H1 (cell line): Measurements from ENCODE around the gene NCOA5. TPM values are rescaled to one million over a fixed set of nuclear protein-coding genes. Genes with fewer than 3 reads are reported as not detected.
A peak's percentile ranks its signal among the peaks of the same experiment; 100 is the strongest.

ENCODE experiments used
- CTCF ChIA-PET: fragments of 300-600 bp; sonication (Branson Sonifier 250); formaldehyde crosslinking; loops from one replicate; lab custom pipeline; 2021; ENCODE audit not compliant: partially characterized antibody; lab: Charles Lee
- POLR2A ChIA-PET: fragments of 300-600 bp; sonication (Branson Sonifier 250); formaldehyde crosslinking; loops from one replicate; lab custom pipeline; 2021; ENCODE audit warnings: inconsistent platforms; ENCODE audit not compliant: partially characterized antibody; lab: Charles Lee
- DNase-seq, 2 experiments: peaks; one replicate each; pipeline versions ENCODE4 v3.0.0 to v3.0.0-alpha.2; 2010 to 2022; ENCODE audit warnings: low spot score in 2 of 2, low read depth in 1 of 2, mixed read lengths in 1 of 2
- FAIRE-seq: peaks from 2 replicates; lab custom pipeline; 2011; peaks lifted over from hg19 to GRCh38; lab: Jason Lieb, UNC
- H2AFZ ChIP-seq: 2 replicates; pipeline ENCODE4 v1.8.1; 2012; ENCODE audit warnings: low read length, inconsistent platforms
- H2AK5ac ChIP-seq: 2 replicates; pipeline ENCODE4 v1.6.1; 2013; ENCODE audit warnings: low read depth, low read length
- H2BK120ac ChIP-seq: replicated peaks from 2 replicates; pipeline ENCODE3; 2013; ENCODE audit warnings: low read depth, low read length, inconsistent platforms
- H2BK12ac ChIP-seq: 2 replicates; pipeline ENCODE4 v1.6.1; 2013; ENCODE audit warnings: low read depth, low read length
- H2BK15ac ChIP-seq: 2 replicates; pipeline ENCODE4 v1.6.1; 2013; ENCODE audit warnings: low read length
- H2BK20ac ChIP-seq: 2 replicates; pipeline ENCODE4 v1.6.1; 2013; ENCODE audit warnings: low read length
- H2BK5ac ChIP-seq: 2 replicates; pipeline ENCODE4 v1.6.1; 2013; ENCODE audit warnings: low read depth, low read length
- H3K14ac ChIP-seq: 2 replicates; pipeline ENCODE4 v1.6.1; 2013; ENCODE audit warnings: inconsistent platforms; ENCODE audit not compliant: insufficient read length
- H3K18ac ChIP-seq: 2 replicates; pipeline ENCODE4 v1.6.1; 2013; ENCODE audit warnings: low read length; ENCODE audit errors: extremely low read depth
- H3K23ac ChIP-seq: 2 replicates; pipeline ENCODE4 v1.6.1; 2013; ENCODE audit warnings: inconsistent platforms; ENCODE audit not compliant: insufficient read length
- H3K23me2 ChIP-seq: 2 replicates; pipeline ENCODE4 v1.6.1; 2013; ENCODE audit warnings: low read depth, low read length
- H3K27ac ChIP-seq: 2 replicates; pipeline ENCODE4 v1.6.1; 2011; ENCODE audit warnings: low read depth, low read length, inconsistent platforms
- H3K27me3 ChIP-seq, 4 experiments: replicated peaks in 1 of 4; 1 replicate in 1 of 4; 2 replicates in 3 of 4; pipeline versions ENCODE4 v1.6.1 to v1.8.1; 2011 to 2013; ENCODE audit warnings: low read length in 3 of 4, mild to moderate bottlenecking in 3 of 4, inconsistent platforms in 2 of 4, mixed read lengths in 2 of 4, moderate library complexity in 1 of 4; ENCODE audit not compliant: control insufficient read depth in 3 of 4, insufficient read depth in 3 of 4; ENCODE audit errors: extremely low read depth in 1 of 4
- H3K36me3 ChIP-seq, 4 experiments: 2 replicates each; pipeline versions ENCODE4 v1.6.1 to v1.8.1; 2011 to 2013; ENCODE audit warnings: mild to moderate bottlenecking in 4 of 4, low read length in 3 of 4, moderate library complexity in 2 of 4, control low read depth in 1 of 4, inconsistent platforms in 1 of 4; ENCODE audit not compliant: insufficient read depth in 4 of 4, control insufficient read depth in 2 of 4
- H3K4ac ChIP-seq: replicated peaks from 2 replicates; pipeline ENCODE3; 2013; ENCODE audit warnings: low read length, low read depth, mixed read lengths, inconsistent platforms; ENCODE audit not compliant: insufficient read length
- H3K4me1 ChIP-seq, 4 experiments: replicated peaks in 1 of 4; 1 replicate in 1 of 4; 2 replicates in 3 of 4; pipeline versions ENCODE4 v1.6.1 to v1.8.1; 2011 to 2013; ENCODE audit warnings: low read length in 3 of 4, inconsistent platforms in 2 of 4, mixed read lengths in 1 of 4; ENCODE audit not compliant: insufficient read depth in 4 of 4, control insufficient read depth in 3 of 4
- H3K4me2 ChIP-seq, 2 experiments: 2 replicates each; pipeline versions ENCODE4 v1.6.1 to v1.8.1; 2011 to 2013; ENCODE audit warnings: low read depth in 2 of 2, low read length in 2 of 2, control low read depth in 1 of 2, inconsistent platforms in 1 of 2, mild to moderate bottlenecking in 1 of 2; ENCODE audit not compliant: insufficient read depth in 1 of 2
- H3K4me3 ChIP-seq, 4 experiments: fragments of 200-600, 300-600 bp in 1 of 4; sonication (generic), shearing (Covaris generic), sonication (Bioruptor Twin) in 1 of 4; 2 replicates each; pipeline versions ENCODE4 v1.5.1 to v1.8.1; 2011 to 2016; ENCODE audit warnings: low read length in 4 of 4, low read depth in 3 of 4, control low read depth in 2 of 4, inconsistent platforms in 2 of 4, mild to moderate bottlenecking in 2 of 4, mixed read lengths in 1 of 4, moderate library complexity in 1 of 4; ENCODE audit not compliant: insufficient read depth in 2 of 4; ENCODE audit errors: extremely low read depth in 1 of 4
- H3K56ac ChIP-seq: replicated peaks from 2 replicates; pipeline ENCODE3; 2013; ENCODE audit warnings: low read depth, mild to moderate bottlenecking, mixed read lengths, low read length, inconsistent platforms; ENCODE audit not compliant: insufficient read length
- H3K79me1 ChIP-seq: 2 replicates; pipeline ENCODE4 v1.6.1; 2013; ENCODE audit warnings: low read depth, low read length, control low read depth
- H3K79me2 ChIP-seq, 2 experiments: 2 replicates each; pipeline versions ENCODE4 v1.6.1 to v1.8.1; 2012 to 2013; ENCODE audit warnings: low read length in 2 of 2, mild to moderate bottlenecking in 2 of 2, inconsistent platforms in 1 of 2; ENCODE audit not compliant: insufficient read depth in 2 of 2, control insufficient read depth in 1 of 2
- H3K9ac ChIP-seq, 4 experiments: replicated peaks in 1 of 4; 1 replicate in 1 of 4; 2 replicates in 3 of 4; pipeline versions ENCODE4 v1.6.1 to v1.8.1; 2011 to 2013; ENCODE audit warnings: low read depth in 3 of 4, low read length in 3 of 4, control low read depth in 2 of 4, mild to moderate bottlenecking in 2 of 4, moderate library complexity in 2 of 4, inconsistent platforms in 1 of 4; ENCODE audit errors: extremely low read depth in 1 of 4
- H3K9me3 ChIP-seq, 2 experiments: 2 replicates each; pipeline versions ENCODE4 v1.6.1 to v1.8.1; 2012 to 2013; ENCODE audit warnings: mild to moderate bottlenecking in 2 of 2, moderate library complexity in 2 of 2, control low read depth in 1 of 2, inconsistent platforms in 1 of 2, low read depth in 1 of 2, low read length in 1 of 2, mixed read lengths in 1 of 2; ENCODE audit not compliant: insufficient read depth in 2 of 2
- H4K20me1 ChIP-seq, 2 experiments: replicated peaks in 1 of 2; 2 replicates each; pipeline versions ENCODE3 to v1.8.1; 2011 to 2013; ENCODE audit warnings: inconsistent platforms in 2 of 2, low read length in 2 of 2, mild to moderate bottlenecking in 1 of 2; ENCODE audit not compliant: insufficient read depth in 2 of 2, control insufficient read depth in 1 of 2
- H4K5ac ChIP-seq: 2 replicates; pipeline ENCODE4 v1.6.1; 2013; ENCODE audit warnings: low read length, low read depth, mixed read lengths, inconsistent platforms; ENCODE audit not compliant: insufficient read length
- H4K8ac ChIP-seq: 2 replicates; pipeline ENCODE4 v1.8.0; 2013; ENCODE audit warnings: mild to moderate bottlenecking, moderate library complexity, low read length, inconsistent platforms; ENCODE audit not compliant: insufficient read depth; ENCODE audit errors: extremely low read depth
- H4K91ac ChIP-seq: replicated peaks from 2 replicates; pipeline ENCODE3; 2013; ENCODE audit warnings: low read length, mixed read lengths, inconsistent platforms; ENCODE audit not compliant: insufficient read length
- BCL11A ChIP-seq, 2 experiments: IDR thresholded peaks; one replicate each; pipeline ENCODE4 v1.6.1; 2011; ENCODE audit warnings: low read depth in 2 of 2, low read length in 2 of 2, mild to moderate bottlenecking in 2 of 2
- CEBPB ChIP-seq: IDR thresholded peaks from 2 replicates; pipeline ENCODE4 v1.6.1; 2012; ENCODE audit warnings: low read depth, low read length
- FOSL1 ChIP-seq: IDR thresholded peaks from 2 replicates; pipeline ENCODE4 v1.6.1; 2011; ENCODE audit warnings: mild to moderate bottlenecking, low read depth, low read length, moderate library complexity; ENCODE audit not compliant: insufficient read depth
- GTF2F1 ChIP-seq: IDR thresholded peaks from 2 replicates; pipeline ENCODE4 v1.6.1; 2012; ENCODE audit warnings: low read depth, low read length, improper control_type of control experiment, borderline replicate concordance
- KDM1A ChIP-seq: fragments of 200-600, 300-600 bp; sonication (generic); IDR thresholded peaks from 2 replicates; pipeline ENCODE4 v1.7.1; 2016; ENCODE audit warnings: mild to moderate bottlenecking, low read length, borderline replicate concordance
- RFX5 ChIP-seq: IDR thresholded peaks from 2 replicates; pipeline ENCODE4 v1.6.1; 2011; ENCODE audit warnings: low read depth, low read length, improper control_type of control experiment, borderline replicate concordance
- WGBS, 2 experiments: shearing (Covaris generic) in 1 of 2; methylation state at CpG; one replicate each; pipeline versions ENCODE4 v1.1.6 to v1.1.7; 2013 to 2015; ENCODE audit warnings: low lambda C conversion rate in 2 of 2, mixed read lengths in 2 of 2, inconsistent platforms in 1 of 2, low coverage in 1 of 2, missing lambda C conversion rate in 1 of 2; ENCODE audit not compliant: insufficient replicate concordance in 2 of 2, insufficient coverage in 1 of 2, insufficient read length in 1 of 2; ENCODE audit errors: extremely low coverage in 1 of 2, missing lambda C conversion rate in 1 of 2; 5-methylcytosine and 5-hydroxymethylcytosine counted together
- polyA plus RNA-seq, 7 experiments: library from polyadenylated mRNA; depleted of rRNA in 3 of 7; stranded (reverse) in 5 of 7; unstranded in 2 of 7; fragments of >200 nt in 5 of 7; fragments of 200-250 nt in 2 of 7; gene quantifications; 1 replicate in 5 of 7; 2 replicates in 1 of 7; 4 replicates in 1 of 7; pipeline versions ENCODE4 v1.2.1 to v1.2.3, GENCODE V29; 2011 to 2013; ENCODE audit warnings: missing spikeins in 2 of 7, mixed read lengths in 2 of 7
- total RNA-seq: library from RNA; stranded (reverse); fragmentation: NEBNext Ultra II Directional; extraction: Animal tissue kit (Norgen Biotek cat#: 25700); gene quantifications from 2 replicates; pipeline ENCODE4 v1.2.1, GENCODE V29; 2021
- TF ChIP-seq, protein P1 (sequence below): IDR thresholded peaks from 2 replicates; pipeline ENCODE4 v1.6.1; 2012; ENCODE audit warnings: low read length, inconsistent platforms
- TF ChIP-seq, protein P2 (sequence below): IDR thresholded peaks from 2 replicates; pipeline ENCODE4 v1.6.1; 2011; ENCODE audit warnings: low read length, improper control_type of control experiment
- TF ChIP-seq, protein P3 (sequence below): IDR thresholded peaks from 2 replicates; pipeline ENCODE4 v1.6.1; 2012; ENCODE audit warnings: inconsistent platforms
- TF ChIP-seq, protein P4 (sequence below): IDR thresholded peaks from 2 replicates; pipeline ENCODE4 v1.6.1; 2011; ENCODE audit warnings: low read depth, mild to moderate bottlenecking, low read length; ENCODE audit not compliant: insufficient read depth

The NCOA5 gene
- total and polyA plus RNA-seq, 2 of the 8 experiments (the other 6 are each of a cell fraction or from before 2014, with no cell fraction given): 20.4 to 29.0 TPM

DNA sequence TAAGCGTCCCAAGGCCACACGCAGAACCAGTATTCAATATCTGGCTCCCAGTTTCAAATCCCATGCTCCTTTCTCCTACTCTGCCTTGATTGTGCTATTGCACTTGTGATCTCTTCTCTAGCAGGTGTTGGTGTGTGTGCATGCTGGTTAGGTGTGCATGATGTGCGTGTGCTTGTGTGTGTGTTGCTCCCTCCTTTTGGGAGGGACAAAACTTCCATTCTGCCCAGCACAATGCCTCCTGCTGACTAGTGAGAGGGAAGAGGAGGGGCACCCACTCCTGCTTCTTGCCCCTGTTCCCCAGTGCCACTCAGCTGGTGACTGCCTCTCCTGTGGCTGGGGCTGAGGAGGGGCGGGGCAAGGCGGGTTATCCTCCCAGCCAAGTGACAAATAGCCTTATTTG lies 48.1 kb upstream of the NCOA5 start:
- 92% methylated on average over 5 of the region's 5 CpGs; no CpG with 5 or more reads in 1 of the 2 experiments for WGBS, 2 experiments
- no peak overlapping the region for H3K56ac ChIP-seq
- CTCF ChIA-PET: interaction anchor here (0.8 to 1.9 kb wide), 12 partner anchors 9 to 211 kb away, joined by 3 to 12 read pairs (median 5); no protein-coding TSS in a partner anchor
- no peak for TF ChIP-seq GTF2F1
- TF ChIP-seq FOSL1: no peak
- TF ChIP-seq, protein P1, sequence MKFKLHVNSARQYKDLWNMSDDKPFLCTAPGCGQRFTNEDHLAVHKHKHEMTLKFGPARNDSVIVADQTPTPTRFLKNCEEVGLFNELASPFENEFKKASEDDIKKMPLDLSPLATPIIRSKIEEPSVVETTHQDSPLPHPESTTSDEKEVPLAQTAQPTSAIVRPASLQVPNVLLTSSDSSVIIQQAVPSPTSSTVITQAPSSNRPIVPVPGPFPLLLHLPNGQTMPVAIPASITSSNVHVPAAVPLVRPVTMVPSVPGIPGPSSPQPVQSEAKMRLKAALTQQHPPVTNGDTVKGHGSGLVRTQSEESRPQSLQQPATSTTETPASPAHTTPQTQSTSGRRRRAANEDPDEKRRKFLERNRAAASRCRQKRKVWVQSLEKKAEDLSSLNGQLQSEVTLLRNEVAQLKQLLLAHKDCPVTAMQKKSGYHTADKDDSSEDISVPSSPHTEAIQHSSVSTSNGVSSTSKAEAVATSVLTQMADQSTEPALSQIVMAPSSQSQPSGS: no peak
- TF ChIP-seq KDM1A: no peak
- TF ChIP-seq, protein P2, sequence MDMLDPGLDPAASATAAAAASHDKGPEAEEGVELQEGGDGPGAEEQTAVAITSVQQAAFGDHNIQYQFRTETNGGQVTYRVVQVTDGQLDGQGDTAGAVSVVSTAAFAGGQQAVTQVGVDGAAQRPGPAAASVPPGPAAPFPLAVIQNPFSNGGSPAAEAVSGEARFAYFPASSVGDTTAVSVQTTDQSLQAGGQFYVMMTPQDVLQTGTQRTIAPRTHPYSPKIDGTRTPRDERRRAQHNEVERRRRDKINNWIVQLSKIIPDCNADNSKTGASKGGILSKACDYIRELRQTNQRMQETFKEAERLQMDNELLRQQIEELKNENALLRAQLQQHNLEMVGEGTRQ: no peak
- TF ChIP-seq, protein P3, sequence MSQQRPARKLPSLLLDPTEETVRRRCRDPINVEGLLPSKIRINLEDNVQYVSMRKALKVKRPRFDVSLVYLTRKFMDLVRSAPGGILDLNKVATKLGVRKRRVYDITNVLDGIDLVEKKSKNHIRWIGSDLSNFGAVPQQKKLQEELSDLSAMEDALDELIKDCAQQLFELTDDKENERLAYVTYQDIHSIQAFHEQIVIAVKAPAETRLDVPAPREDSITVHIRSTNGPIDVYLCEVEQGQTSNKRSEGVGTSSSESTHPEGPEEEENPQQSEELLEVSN: no peak
- no peak for TF ChIP-seq CEBPB
- no peak for TF ChIP-seq BCL11A (IDR thresholded peaks at IDR 0.05; ENCODE audit: low read depth in 2 of 2, low read length in 2 of 2)
- TF ChIP-seq, protein P4, sequence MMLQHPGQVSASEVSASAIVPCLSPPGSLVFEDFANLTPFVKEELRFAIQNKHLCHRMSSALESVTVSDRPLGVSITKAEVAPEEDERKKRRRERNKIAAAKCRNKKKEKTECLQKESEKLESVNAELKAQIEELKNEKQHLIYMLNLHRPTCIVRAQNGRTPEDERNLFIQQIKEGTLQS: no peak
- TF ChIP-seq RFX5: no peak

More for the DNA sequence above, 48.1 kb upstream of the NCOA5 start:
- Histone ChIP-seq H3K9me3 (no peaks in the 10 kb centered on the region), H3K14ac (no peak overlapping the region), H4K20me1 (no peaks in the 10 kb centered on the region), H3K4ac (no peak overlapping the region), H3K36me3 (no peaks in the 10 kb centered on the region), H3K4me1 (peaks cover 3 to 18% (median 11%) of the 10 kb centered on the region in 4 experiments), H2AFZ (no peak overlapping the region), H2BK20ac (no peak overlapping the region), H3K27me3 (no peaks in the 10 kb centered on the region), H2BK120ac (no peak overlapping the region), H4K91ac (no peak overlapping the region), H3K79me2 (no peaks in the 10 kb centered on the region), H3K23me2 (no peaks in the 10 kb centered on the region), H2BK5ac (no peak overlapping the region), H4K5ac (no peak overlapping the region), H3K18ac (0 out of 2 replicates have a peak overlapping the region, but pooled peaks have one; percentile 17), H3K23ac (no peak overlapping the region), H4K8ac (no peak overlapping the region), H2AK5ac (no peak overlapping the region), H2BK12ac (no peak overlapping the region), H2BK15ac (no peak overlapping the region), H3K27ac (no peak overlapping the region), H3K4me3 (no peak overlapping the region), H3K9ac (no peak overlapping the region), H3K79me1 (no peaks in the 10 kb centered on the region), H3K4me2 (no peak overlapping the region)
- no peak for FAIRE-seq
- no peak for DNase-seq
- POLR2A ChIA-PET: no interaction called here
